HCT116 (cell line): Measurements from ENCODE around the gene SAE1. TPM values are rescaled to one million over a fixed set of nuclear protein-coding genes. Genes with fewer than 3 reads are reported as not detected.

Experiments
- ATAC-seq: fragments of 200-7000 bp; cut with Tn5 transposase; 2 replicates; pipeline ENCODE4 v1.9.1; 2020; ENCODE audit warnings: mild to moderate bottlenecking, moderate library complexity
- BruUV-seq: library from RNA; stranded (reverse); fragments of 400-500 nt; replicated peaks from 2 replicates; lab custom pipeline; 2021; lab: Mats Ljungman, UMichigan
- CTCF ChIA-PET: fragments of 300-600 bp; sonication (Branson Sonifier 250); formaldehyde crosslinking; loops from one replicate; lab custom pipeline; 2021; ENCODE audit warnings: antibody characterized with exemption; lab: Charles Lee
- POLR2A ChIA-PET: fragments of 300-600, 350-600 bp; sonication (Branson Sonifier 250); formaldehyde crosslinking; loops from one replicate; lab custom pipeline; 2021; ENCODE audit warnings: antibody characterized with exemption; lab: Charles Lee
- RAD21 ChIA-PET, 2 experiments: fragments of 300-600 bp; sonication (Branson Sonifier 250); formaldehyde crosslinking; loops; one replicate each; lab custom pipeline; 2023; ENCODE audit warnings: low total read pairs in 2 of 2; ENCODE audit not compliant: uncharacterized antibody in 2 of 2, unreplicated experiment in 2 of 2, low non-redundant PET in 1 of 2; lab: Charles Lee
- DNase-seq: peaks from one replicate; pipeline ENCODE4 v3.0.0-alpha.2; 2010; ENCODE audit warnings: low read depth, low spot score
- H2AFZ ChIP-seq: fragments of 200-600 bp; shearing (Covaris generic), sonication (generic); 2 replicates; pipeline ENCODE4 v1.6.1; 2017; ENCODE audit warnings: low read depth, mixed run types, mixed read lengths, antibody characterized with exemption, low read length; ENCODE audit not compliant: poor library complexity, severe bottlenecking
- H3K27ac ChIP-seq: 2 replicates; pipeline ENCODE4 v1.5.1; 2012; ENCODE audit warnings: low read depth, low read length
- H3K27me3 ChIP-seq: fragments of 200-600 bp; sonication (generic); 2 replicates; pipeline ENCODE4 v1.6.1; 2016; ENCODE audit warnings: mixed run types, low read length, mixed read lengths; ENCODE audit not compliant: insufficient read depth
- H3K36me3 ChIP-seq, 2 experiments: fragments of 200-500 bp in 1 of 2; fragments of 200-600 bp in 1 of 2; sonication (Bioruptor generic) in 1 of 2; sonication (generic) in 1 of 2; 2 replicates each; pipeline versions ENCODE4 v1.5.1 to v1.6.1; 2014 to 2016; ENCODE audit warnings: low read length in 2 of 2, inconsistent platforms in 1 of 2, mixed read lengths in 1 of 2, mixed run types in 1 of 2; ENCODE audit not compliant: insufficient read depth in 2 of 2, control insufficient read depth in 1 of 2
- H3K4me1 ChIP-seq, 2 experiments: fragments of 200-600 bp in 1 of 2; sonication (generic) in 1 of 2; 2 replicates each; pipeline versions ENCODE4 v1.5.1 to v1.6.1; 2012 to 2017; ENCODE audit warnings: low read length in 2 of 2, inconsistent platforms in 1 of 2, mild to moderate bottlenecking in 1 of 2, mixed read lengths in 1 of 2, mixed run types in 1 of 2, moderate library complexity in 1 of 2; ENCODE audit not compliant: insufficient read depth in 2 of 2, control insufficient read depth in 1 of 2
- H3K4me2 ChIP-seq: fragments of 200-600 bp; sonication (generic); 2 replicates; pipeline ENCODE4 v1.6.1; 2017; ENCODE audit warnings: mixed run types, low read length, mixed read lengths
- H3K4me3 ChIP-seq, 2 experiments: fragments of 200-600 bp in 1 of 2; sonication (generic) in 1 of 2; replicated peaks in 1 of 2; 2 replicates each; pipeline ENCODE4 v1.5.1; 2011 to 2016; ENCODE audit warnings: low read length in 2 of 2, control low read depth in 1 of 2, low read depth in 1 of 2, mild to moderate bottlenecking in 1 of 2, mixed read lengths in 1 of 2, mixed run types in 1 of 2
- H3K79me2 ChIP-seq: fragments of 200-600 bp; sonication (generic); 2 replicates; pipeline ENCODE4 v1.6.1; 2017; ENCODE audit warnings: mild to moderate bottlenecking, mixed run types, low read length, moderate library complexity, mixed read lengths; ENCODE audit not compliant: insufficient read depth
- H3K9ac ChIP-seq: fragments of 200-600 bp; sonication (generic); 2 replicates; pipeline ENCODE4 v1.6.1; 2016; ENCODE audit warnings: low read length, mixed read lengths
- H3K9me2 ChIP-seq: fragments of 200-600 bp; sonication (generic), shearing (Covaris generic); 2 replicates; pipeline ENCODE4 v1.6.1; 2017; ENCODE audit warnings: mixed run types, mild to moderate bottlenecking, moderate library complexity; ENCODE audit not compliant: insufficient read depth
- H3K9me3 ChIP-seq, 2 experiments: fragments of 200-500 bp in 1 of 2; fragments of 200-600 bp in 1 of 2; sonication (Bioruptor generic) in 1 of 2; sonication (generic) in 1 of 2; 2 replicates each; pipeline ENCODE4 v1.6.1; 2014 to 2017; ENCODE audit warnings: low read length in 2 of 2, mixed read lengths in 2 of 2, inconsistent platforms in 1 of 2, low read depth in 1 of 2, mild to moderate bottlenecking in 1 of 2, mixed run types in 1 of 2, moderate library complexity in 1 of 2; ENCODE audit not compliant: control insufficient read depth in 1 of 2, insufficient read depth in 1 of 2
- H4K20me1 ChIP-seq: fragments of 200-600 bp; sonication (generic), shearing (Covaris generic); 2 replicates; pipeline ENCODE4 v1.6.1; 2017; ENCODE audit warnings: mixed run types, mild to moderate bottlenecking, moderate library complexity; ENCODE audit not compliant: insufficient read depth
- CBX3 ChIP-seq: IDR thresholded peaks from 2 replicates; pipeline ENCODE4 v1.6.1; 2012; ENCODE audit warnings: low read depth
- CEBPB ChIP-seq: IDR thresholded peaks from 2 replicates; pipeline ENCODE4 v1.6.1; 2012; ENCODE audit warnings: low read depth
- EZH2 ChIP-seq: fragments of 200-600 bp; sonication (generic); IDR thresholded peaks from 2 replicates; pipeline ENCODE4 v1.6.1; 2017; ENCODE audit warnings: antibody characterized with exemption, mixed run types
- EZH2phosphoT487 ChIP-seq: fragments of 200-600 bp; IDR thresholded peaks from 2 replicates; pipeline ENCODE4 v1.6.1; 2018; ENCODE audit warnings: antibody characterized with exemption, borderline replicate concordance
- FOSL1 ChIP-seq: IDR thresholded peaks from 2 replicates; pipeline ENCODE4 v1.6.1; 2012; ENCODE audit warnings: low read depth
- JUND ChIP-seq: IDR thresholded peaks from 2 replicates; pipeline ENCODE4 v1.6.1; 2012
- POLR2AphosphoS5 ChIP-seq: IDR thresholded peaks from 2 replicates; pipeline ENCODE4 v1.6.1; 2011; ENCODE audit warnings: mild to moderate bottlenecking, low read depth, low read length, moderate library complexity
- RAD21 ChIP-seq: IDR thresholded peaks from 2 replicates; pipeline ENCODE4 v1.6.1; 2012; ENCODE audit warnings: low read depth, mild to moderate bottlenecking
- SIN3A ChIP-seq: IDR thresholded peaks from 2 replicates; pipeline ENCODE4 v1.6.1; 2012; ENCODE audit warnings: low read depth
- SP1 ChIP-seq: IDR thresholded peaks from 2 replicates; pipeline ENCODE4 v1.6.1; 2012; ENCODE audit warnings: low read depth
- SRF ChIP-seq: IDR thresholded peaks from 2 replicates; pipeline ENCODE4 v1.6.1; 2012; ENCODE audit warnings: low read depth
- TCF7L2 ChIP-seq: IDR thresholded peaks from 2 replicates; pipeline ENCODE4 v1.7.0; 2011; ENCODE audit warnings: borderline replicate concordance, inconsistent platforms; ENCODE audit not compliant: insufficient read depth, insufficient read length; ENCODE audit errors: extremely low read depth
- ZFX ChIP-seq: fragments of 450-650 bp; IDR thresholded peaks from 2 replicates; pipeline ENCODE4 v1.6.1; 2017
- ZNF274 ChIP-seq: fragments of 200-500 bp; sonication (Bioruptor generic); IDR thresholded peaks from 2 replicates; pipeline ENCODE4 v1.6.1; 2014; ENCODE audit warnings: mild to moderate bottlenecking, low read depth, low read length, inconsistent platforms
- intact Hi-C: fragments of 100-400 bp; cut with micrococcal nuclease; formaldehyde crosslinking; loops from 2 replicates; pipeline ENCODE4 v1.10.0; 2022
- total RNA-seq: library from RNA; stranded (reverse); gene quantifications from one replicate; pipeline ENCODE4 v1.2.1, GENCODE V29; 2021; ENCODE audit not compliant: unreplicated experiment
- TF ChIP-seq, protein P1 (sequence below): IDR thresholded peaks from 2 replicates; pipeline ENCODE4 v1.6.1; 2012
- TF ChIP-seq, protein P2 (sequence below): IDR thresholded peaks from 2 replicates; pipeline ENCODE4 v1.6.1; 2012
- TF ChIP-seq, protein P3 (sequence below): IDR thresholded peaks from 2 replicates; pipeline ENCODE4 v1.6.1; 2012; ENCODE audit warnings: low read depth
- TF ChIP-seq, protein P4 (sequence below): IDR thresholded peaks from 2 replicates; pipeline ENCODE4 v1.6.1; 2011; ENCODE audit warnings: mild to moderate bottlenecking, low read length, moderate library complexity; ENCODE audit not compliant: insufficient replicate concordance; ENCODE audit errors: extremely low read depth

The SAE1 gene
- total RNA-seq, 1 experiment from 2014 or later: 213 TPM

DNA sequence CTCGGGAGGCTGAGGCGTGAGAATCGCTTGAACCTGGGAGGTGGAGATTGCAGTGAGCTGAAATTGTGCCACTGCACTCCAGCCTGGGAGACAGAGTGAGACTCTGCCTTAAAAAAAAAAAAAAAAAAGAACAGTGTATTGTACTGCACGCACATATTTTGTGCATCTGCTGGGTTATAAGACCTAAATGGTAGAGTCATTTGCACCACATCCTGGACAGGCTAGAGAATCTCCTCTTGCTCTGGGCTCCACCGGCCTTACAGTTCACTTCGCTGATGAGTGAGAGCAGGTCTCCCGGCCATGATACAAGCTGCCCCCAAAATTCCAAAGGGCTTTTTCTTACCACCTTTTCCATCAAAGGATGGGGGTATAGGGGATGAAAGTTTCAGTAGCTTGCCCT lies 7.2 kb upstream of the SAE1 start (continued):
- TF ChIP-seq, protein P1, sequence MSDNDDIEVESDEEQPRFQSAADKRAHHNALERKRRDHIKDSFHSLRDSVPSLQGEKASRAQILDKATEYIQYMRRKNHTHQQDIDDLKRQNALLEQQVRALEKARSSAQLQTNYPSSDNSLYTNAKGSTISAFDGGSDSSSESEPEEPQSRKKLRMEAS: no peak
- TF ChIP-seq, all 23 proteins: peak for 0

DNA sequence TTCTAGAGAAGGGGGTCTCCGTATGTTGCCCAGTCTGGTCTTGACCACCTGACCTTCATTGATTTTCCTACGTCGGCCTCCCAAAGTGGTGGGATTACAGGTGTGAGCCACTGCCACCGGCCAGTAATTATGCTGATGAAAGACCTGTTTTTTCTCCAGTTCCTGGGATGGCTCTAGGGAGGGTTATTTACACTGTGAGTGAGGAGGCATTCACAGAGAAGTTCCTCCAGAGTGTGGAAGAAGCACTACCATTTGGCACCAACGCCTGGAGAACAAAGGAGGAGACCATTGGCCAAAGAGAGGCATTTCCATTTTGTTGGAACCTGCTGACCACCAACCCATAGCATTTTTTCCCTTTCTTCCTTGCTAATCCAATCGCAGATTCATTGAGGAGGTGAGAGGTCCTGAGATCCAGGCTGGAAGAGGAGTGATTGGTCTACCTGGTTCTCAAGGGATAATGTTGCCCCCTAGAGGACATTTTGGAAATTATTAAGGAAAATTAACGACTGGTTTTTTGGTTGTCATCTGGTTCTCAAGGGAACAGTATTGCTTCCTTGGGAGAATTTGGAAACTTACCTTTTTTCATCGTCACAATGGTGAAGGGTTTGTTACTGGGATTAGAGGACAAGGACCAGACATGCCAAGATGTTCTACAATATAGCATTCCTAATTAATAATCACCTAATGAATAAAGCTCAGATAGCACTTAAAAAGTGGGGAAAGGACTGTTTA lies 5.5 kb upstream of the SAE1 start:
- Histone ChIP-seq H3K27me3 (no peaks in the 10 kb centered on the region), H3K9me2 (no peaks in the 10 kb centered on the region), H3K36me3 (no peaks in the 10 kb centered on the region), H3K4me3 (no peak overlapping the region), H2AFZ (peak overlapping the region; percentile 59), H3K4me2 (peak overlapping the region; percentile 6; the same call in 1 of the 2 replicates), H3K9ac (no peak overlapping the region), H3K27ac (no peak overlapping the region), H4K20me1 (no peaks in the 10 kb centered on the region), H3K4me1 (peaks cover 26 to 40% of the 10 kb centered on the region in 2 experiments), H3K79me2 (no peaks in the 10 kb centered on the region), H3K9me3 (peaks cover 0 to 3% of the 10 kb centered on the region in 2 experiments; a peak in 1 of 4 replicates)
- ChIA-PET POLR2A (interaction anchor here (1.9 kb wide), 1 partner anchor 12 kb away, joined by 8 read pairs; the partner anchor contains the start of gene ZC3H4), RAD21 (interaction anchor here (0.6 to 1.3 kb wide), 3 partner anchors 46 to 91 kb away, joined by 3 to 11 read pairs (median 5); no protein-coding TSS in a partner anchor), CTCF (interaction anchor here (0.7 to 1.8 kb wide), 7 partner anchors 12 to 119 kb away, joined by 3 to 15 read pairs (median 6); partner anchors contain the start of gene ZC3H4)
- peak; percentile 82 for ATAC-seq
- intact Hi-C loops: loop anchor here (1.0 to 10.0 kb wide), 3 partner anchors 46 to 260 kb away; partner anchors contain the start of gene ARHGAP35
- peak; percentile 85 for DNase-seq
- BruUV-seq: no TSS peak
- TF ChIP-seq, protein P2, sequence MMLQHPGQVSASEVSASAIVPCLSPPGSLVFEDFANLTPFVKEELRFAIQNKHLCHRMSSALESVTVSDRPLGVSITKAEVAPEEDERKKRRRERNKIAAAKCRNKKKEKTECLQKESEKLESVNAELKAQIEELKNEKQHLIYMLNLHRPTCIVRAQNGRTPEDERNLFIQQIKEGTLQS: no peak
- TF ChIP-seq CBX3: peak; percentile 41; the same call in 1 of the 2 replicates
- no peak for TF ChIP-seq SIN3A
- TF ChIP-seq, protein P3, sequence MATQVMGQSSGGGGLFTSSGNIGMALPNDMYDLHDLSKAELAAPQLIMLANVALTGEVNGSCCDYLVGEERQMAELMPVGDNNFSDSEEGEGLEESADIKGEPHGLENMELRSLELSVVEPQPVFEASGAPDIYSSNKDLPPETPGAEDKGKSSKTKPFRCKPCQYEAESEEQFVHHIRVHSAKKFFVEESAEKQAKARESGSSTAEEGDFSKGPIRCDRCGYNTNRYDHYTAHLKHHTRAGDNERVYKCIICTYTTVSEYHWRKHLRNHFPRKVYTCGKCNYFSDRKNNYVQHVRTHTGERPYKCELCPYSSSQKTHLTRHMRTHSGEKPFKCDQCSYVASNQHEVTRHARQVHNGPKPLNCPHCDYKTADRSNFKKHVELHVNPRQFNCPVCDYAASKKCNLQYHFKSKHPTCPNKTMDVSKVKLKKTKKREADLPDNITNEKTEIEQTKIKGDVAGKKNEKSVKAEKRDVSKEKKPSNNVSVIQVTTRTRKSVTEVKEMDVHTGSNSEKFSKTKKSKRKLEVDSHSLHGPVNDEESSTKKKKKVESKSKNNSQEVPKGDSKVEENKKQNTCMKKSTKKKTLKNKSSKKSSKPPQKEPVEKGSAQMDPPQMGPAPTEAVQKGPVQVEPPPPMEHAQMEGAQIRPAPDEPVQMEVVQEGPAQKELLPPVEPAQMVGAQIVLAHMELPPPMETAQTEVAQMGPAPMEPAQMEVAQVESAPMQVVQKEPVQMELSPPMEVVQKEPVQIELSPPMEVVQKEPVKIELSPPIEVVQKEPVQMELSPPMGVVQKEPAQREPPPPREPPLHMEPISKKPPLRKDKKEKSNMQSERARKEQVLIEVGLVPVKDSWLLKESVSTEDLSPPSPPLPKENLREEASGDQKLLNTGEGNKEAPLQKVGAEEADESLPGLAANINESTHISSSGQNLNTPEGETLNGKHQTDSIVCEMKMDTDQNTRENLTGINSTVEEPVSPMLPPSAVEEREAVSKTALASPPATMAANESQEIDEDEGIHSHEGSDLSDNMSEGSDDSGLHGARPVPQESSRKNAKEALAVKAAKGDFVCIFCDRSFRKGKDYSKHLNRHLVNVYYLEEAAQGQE: no peak
- no peak for TF ChIP-seq JUND
- no peak for TF ChIP-seq TCF7L2
- TF ChIP-seq SP1: peak; percentile 12; the same call in 1 of the 2 replicates
- TF ChIP-seq CEBPB: no peak
- TF ChIP-seq EZH2phosphoT487: no peak
- TF ChIP-seq, protein P4, sequence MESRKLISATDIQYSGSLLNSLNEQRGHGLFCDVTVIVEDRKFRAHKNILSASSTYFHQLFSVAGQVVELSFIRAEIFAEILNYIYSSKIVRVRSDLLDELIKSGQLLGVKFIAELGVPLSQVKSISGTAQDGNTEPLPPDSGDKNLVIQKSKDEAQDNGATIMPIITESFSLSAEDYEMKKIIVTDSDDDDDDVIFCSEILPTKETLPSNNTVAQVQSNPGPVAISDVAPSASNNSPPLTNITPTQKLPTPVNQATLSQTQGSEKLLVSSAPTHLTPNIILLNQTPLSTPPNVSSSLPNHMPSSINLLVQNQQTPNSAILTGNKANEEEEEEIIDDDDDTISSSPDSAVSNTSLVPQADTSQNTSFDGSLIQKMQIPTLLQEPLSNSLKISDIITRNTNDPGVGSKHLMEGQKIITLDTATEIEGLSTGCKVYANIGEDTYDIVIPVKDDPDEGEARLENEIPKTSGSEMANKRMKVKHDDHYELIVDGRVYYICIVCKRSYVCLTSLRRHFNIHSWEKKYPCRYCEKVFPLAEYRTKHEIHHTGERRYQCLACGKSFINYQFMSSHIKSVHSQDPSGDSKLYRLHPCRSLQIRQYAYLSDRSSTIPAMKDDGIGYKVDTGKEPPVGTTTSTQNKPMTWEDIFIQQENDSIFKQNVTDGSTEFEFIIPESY: no peak
- peak; percentile 96 for TF ChIP-seq RAD21
- TF ChIP-seq POLR2AphosphoS5: no peak
- TF ChIP-seq SRF: no peak
- TF ChIP-seq FOSL1: no peak
- no peak for TF ChIP-seq EZH2
- no peak for TF ChIP-seq ZFX
- TF ChIP-seq, protein P1: no peak
- no peak for TF ChIP-seq ZNF274
